Fibroblast of lung (primary cell): ENCODE data around the gene MMS22L. TPM values are rescaled to one million over a fixed set of nuclear protein-coding genes. Genes with fewer than 3 reads are reported as not detected.

ENCODE experiments used
- DNase-seq, 2 donors: peaks; one replicate each; pipeline versions ENCODE4 v3.0.0 to v3.0.0-alpha.2; 2010; ENCODE audit warnings: low read depth in 2 of 2
- H2AFZ ChIP-seq: 2 replicates; pipeline ENCODE4 v1.5.1; 2012; ENCODE audit warnings: low read length, control low read depth, inconsistent platforms
- H3K27ac ChIP-seq: 2 replicates; pipeline ENCODE4 v1.5.1; 2011; ENCODE audit warnings: low read length, control low read depth; ENCODE audit not compliant: insufficient read depth
- H3K27me3 ChIP-seq: 2 replicates; pipeline ENCODE4 v1.5.1; 2011; ENCODE audit warnings: mild to moderate bottlenecking, low read length; ENCODE audit not compliant: control insufficient read depth, insufficient read depth
- H3K36me3 ChIP-seq: 2 replicates; pipeline ENCODE4 v1.5.1; 2011; ENCODE audit warnings: low read length; ENCODE audit not compliant: control insufficient read depth, insufficient read depth
- H3K4me1 ChIP-seq: 2 replicates; pipeline ENCODE4 v1.5.1; 2011; ENCODE audit warnings: low read length; ENCODE audit not compliant: control insufficient read depth, insufficient read depth; ENCODE audit errors: extremely low read depth
- H3K4me2 ChIP-seq: 2 replicates; pipeline ENCODE4 v1.5.1; 2011; ENCODE audit warnings: low read length, control low read depth; ENCODE audit not compliant: insufficient read depth; ENCODE audit errors: extremely low read depth
- H3K4me3 ChIP-seq, 4 experiments: fragments of 200-600 bp in 1 of 4; sonication (generic) in 1 of 4; replicated peaks in 1 of 4; 2 replicates each; pipeline ENCODE4 v1.5.1; 2011 to 2016; ENCODE audit warnings: low read length in 4 of 4, low read depth in 3 of 4, mild to moderate bottlenecking in 3 of 4, control low read depth in 2 of 4, inconsistent platforms in 1 of 4, mixed read lengths in 1 of 4; ENCODE audit not compliant: insufficient read depth in 1 of 4; ENCODE audit errors: control extremely low read depth in 1 of 4
- H3K79me2 ChIP-seq: 2 replicates; pipeline ENCODE4 v1.5.1; 2012; ENCODE audit warnings: mild to moderate bottlenecking, low read length, inconsistent platforms; ENCODE audit not compliant: control insufficient read depth, insufficient read depth
- H3K9ac ChIP-seq: 2 replicates; pipeline ENCODE4 v1.5.1; 2011; ENCODE audit warnings: mild to moderate bottlenecking, low read length, control low read depth; ENCODE audit not compliant: insufficient read depth
- H3K9me3 ChIP-seq: 2 replicates; pipeline ENCODE4 v1.5.1; 2012; ENCODE audit warnings: low read depth, low read length; ENCODE audit not compliant: control insufficient read depth, insufficient read depth
- H4K20me1 ChIP-seq: 2 replicates; pipeline ENCODE4 v1.5.1; 2011; ENCODE audit warnings: low read length; ENCODE audit not compliant: control insufficient read depth, insufficient read depth; ENCODE audit errors: extremely low read depth
- CTCF ChIP-seq, 2 donors: IDR thresholded peaks in 1 of 2; conservative IDR thresholded peaks in 1 of 2; 1 replicate in 1 of 2; 2 replicates in 1 of 2; pipeline ENCODE4 v1.5.1; 2011 to 2012; ENCODE audit warnings: low read length in 2 of 2, control low read depth in 1 of 2, inconsistent platforms in 1 of 2, low read depth in 1 of 2, mild to moderate bottlenecking in 1 of 2
- EZH2 ChIP-seq: IDR thresholded peaks from 2 replicates; pipeline ENCODE4 v1.5.1; 2012; ENCODE audit warnings: low read length, control low read depth, mild to moderate bottlenecking; ENCODE audit errors: missing control alignments
- polyA plus RNA-seq, 2 donors: library from polyadenylated mRNA; depleted of rRNA in 1 of 2; stranded (reverse) in 1 of 2; unstranded in 1 of 2; fragments of >200 nt; gene quantifications; 2 replicates each; pipeline ENCODE4 v1.2.1, GENCODE V29; 2011 to 2012; ENCODE audit warnings: missing spikeins in 1 of 2
- total RNA-seq: library from RNA; depleted of rRNA; stranded (reverse); fragments of >200 nt; gene quantifications from 2 replicates; pipeline ENCODE4 v1.2.1, GENCODE V29; 2014

Gene MMS22L
- total and polyA plus RNA-seq, 2 donors (not counting 1 experiment from before 2014, with no cell fraction given): 9.5 to 11.1 TPM

DNA sequence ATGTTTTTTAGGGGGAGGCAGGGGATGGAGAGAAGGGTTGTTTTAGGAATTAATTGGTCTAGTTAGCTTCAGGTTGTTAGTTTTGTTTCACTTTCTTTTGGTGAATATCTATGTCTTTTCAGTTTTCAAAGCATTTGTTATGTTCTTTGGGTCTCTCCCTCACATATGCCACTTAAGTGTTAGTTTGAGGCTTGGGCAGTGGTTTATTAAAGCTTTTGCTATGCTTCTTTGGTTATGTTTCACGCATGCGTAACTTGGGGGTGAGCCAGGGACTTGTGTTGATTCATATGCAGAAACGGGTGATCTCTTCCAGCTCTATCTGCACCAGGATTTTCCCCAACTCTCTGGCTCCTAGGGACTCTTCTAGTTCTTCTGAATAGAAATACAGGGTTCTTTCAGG, 11.4 kb upstream of the MMS22L start:
- Histone ChIP-seq H3K9me3 (no peaks in the 10 kb centered on the region), H3K4me1 (peaks cover 3% of the 10 kb centered on the region), H4K20me1 (no peaks in the 10 kb centered on the region), H3K79me2 (no peaks in the 10 kb centered on the region), H3K4me3 (peak overlapping the region in 1 of 4 experiments; percentile 29), H3K27ac (no peak overlapping the region), H3K4me2 (peak overlapping the region; percentile 46), H3K36me3 (no peaks in the 10 kb centered on the region), H2AFZ (peak overlapping the region; percentile 26), H3K9ac (no peak overlapping the region), H3K27me3 (no peaks in the 10 kb centered on the region)
- no peak for TF ChIP-seq CTCF (conservative IDR thresholded peaks at IDR 0.05 in 1 of 2, IDR thresholded peaks at IDR 0.05 in 1 of 2; ENCODE audit: low read depth in 1 of 2, low read length in 2 of 2)
- no peak for TF ChIP-seq EZH2
- DNase-seq: peak; percentile 69 to 74

GRCh38 chr6:97293198-97293696, 10.2 kb upstream of the MMS22L start:
- Histone ChIP-seq H3K79me2 (no peaks in the 10 kb centered on the region), H2AFZ (no peak overlapping the region), H3K9ac (no peak overlapping the region), H3K4me3 (no peak overlapping the region), H3K27me3 (no peaks in the 10 kb centered on the region), H3K36me3 (no peaks in the 10 kb centered on the region), H3K4me2 (no peak overlapping the region), H3K9me3 (no peaks in the 10 kb centered on the region), H3K27ac (no peak overlapping the region), H4K20me1 (no peaks in the 10 kb centered on the region), H3K4me1 (peaks cover 3% of the 10 kb centered on the region)
- peak; percentile 7 for DNase-seq
- TF ChIP-seq EZH2 (no peak), CTCF (conservative IDR thresholded peaks at IDR 0.05 in 1 of 2, IDR thresholded peaks at IDR 0.05 in 1 of 2; ENCODE audit: low read depth in 1 of 2, low read length in 2 of 2) (no peak)

- TF ChIP-seq CTCF (conservative IDR thresholded peaks at IDR 0.05 in 1 of 2, IDR thresholded peaks at IDR 0.05 in 1 of 2; ENCODE audit: low read depth in 1 of 2, low read length in 2 of 2): no peak
- no peak for TF ChIP-seq EZH2
- H2AFZ ChIP-seq: no peak overlapping the region
- H3K9ac ChIP-seq: no peak overlapping the region
- H3K36me3 ChIP-seq: no peaks in the 10 kb centered on the region
- H4K20me1 ChIP-seq: no peaks in the 10 kb centered on the region
- H3K9me3 ChIP-seq: no peaks in the 10 kb centered on the region
- H3K27ac ChIP-seq: no peak overlapping the region
- no peak overlapping the region for H3K4me2 ChIP-seq
- H3K79me2 ChIP-seq: no peaks in the 10 kb centered on the region
- H3K4me1 ChIP-seq: peaks cover 3% of the 10 kb centered on the region
- DNase-seq: peak; percentile 65 to 76
- no peaks in the 10 kb centered on the region for H3K27me3 ChIP-seq
- no peak overlapping the region for H3K4me3 ChIP-seq
Observed at GRCh38 chr6:97292671-97293070, 9.7 kb upstream of the MMS22L start.
